Activated CD8-positive, alpha-beta memory T cell treated with anti-CD3 and anti-CD28 coated beads, Interleukin-2, amount 50 U/mL, for 24 hours (primary cell): Measurements from ENCODE around the gene UGT1A8.

ENCODE experiments used
- DNase-seq: peaks from one replicate; pipeline ENCODE4 v3.0.0-alpha.2; 2020; ENCODE audit errors: extremely low read depth

Gene UGT1A8

GRCh38 chr2:233818639-233819621 is 201.5 kb downstream of the UGT1A8 start:
- DNase-seq = no peak

GRCh38 chr2:233819884-233820773 is 202.7 kb downstream of the UGT1A8 start:
- DNase-seq = no peak

- DNase-seq = no peak
These were observed 203.3 kb downstream of the UGT1A8 start for GRCh38 chr2:233820774-233821105.

- no peak for DNase-seq
These were observed 203.8 kb downstream of the UGT1A8 start for GRCh38 chr2:233821196-233821595.

GRCh38 chr2:233821709-233822100 is 204.3 kb downstream of the UGT1A8 start:
- DNase-seq = no peak

GRCh38 chr2:233822101-233822771 is 204.8 kb downstream of the UGT1A8 start:
- no peak for DNase-seq
